Gastrocnemius medialis (tissue), 4 donors: Measurements from ENCODE around the gene DSE.

Experiments used
- CTCF ChIP-seq, 5 experiments: fragments of 450-650 bp in 3 of 5; fragments of 200-600 bp in 2 of 5; sonication (generic) in 2 of 5; IDR thresholded peaks in 4 of 5; conservative IDR thresholded peaks in 1 of 5; 1 replicate in 4 of 5; 2 replicates in 1 of 5; pipeline ENCODE4 v1.5.1; 2016 to 2019; ENCODE audit warnings: antibody characterized with exemption in 5 of 5, mild to moderate bottlenecking in 3 of 5, moderate library complexity in 3 of 5
- POLR2A ChIP-seq, 2 donors: fragments of 450-650 bp; IDR thresholded peaks; one replicate each; pipeline ENCODE4 v1.6.1; 2017; ENCODE audit warnings: antibody characterized with exemption in 2 of 2, mild to moderate bottlenecking in 2 of 2, moderate library complexity in 2 of 2

- TF ChIP-seq CTCF (IDR thresholded peaks at IDR 0.05 in 4 of 5, conservative IDR thresholded peaks at IDR 0.05 in 1 of 5), result no peak
- TF ChIP-seq POLR2A (IDR thresholded peaks at IDR 0.05), result no peak
Observed at GRCh38 chr6:116449565-116449964, 78.8 kb downstream of the DSE start.
